GM12878 (cell line): ENCODE measurements around the gene SYNGR2. TPM values are rescaled to one million over a fixed set of nuclear protein-coding genes. Genes with fewer than 3 reads are reported as not detected.

ENCODE experiments used
- ATAC-seq: fragments of 200-7000 bp; cut with Tn5 transposase; 3 replicates; pipeline ENCODE4 v1.9.1; 2020; ENCODE audit warnings: mild to moderate bottlenecking, moderate library complexity
- BruUV-seq: library from RNA; stranded (reverse); fragments of 400-500 nt; replicated peaks from 2 replicates; lab custom pipeline; 2021; lab: Mats Ljungman, UMichigan
- CTCF ChIA-PET: fragments of 300-600 bp; sonication (Branson Sonifier 250); formaldehyde crosslinking; extraction: SDS; loops from one replicate; lab custom pipeline; 2021; ENCODE audit warnings: inconsistent platforms; lab: Yijun Ruan, JAX
- POLR2A ChIA-PET: fragments of 350-600 bp; formaldehyde crosslinking; extraction: SDS; loops from one replicate; lab custom pipeline; 2021; ENCODE audit warnings: inconsistent platforms; lab: Charles Lee
- RAD21 ChIA-PET: fragments of 300-600 bp; sonication (Branson Sonifier 250); formaldehyde crosslinking; loops from one replicate; lab custom pipeline; 2023; ENCODE audit warnings: antibody characterized with exemption; ENCODE audit not compliant: unreplicated experiment; lab: Charles Lee
- SMC1A ChIA-PET: fragments of 300-600 bp; sonication (Branson Sonifier 250); formaldehyde crosslinking; loops from one replicate; lab custom pipeline; 2023; ENCODE audit not compliant: unreplicated experiment, uncharacterized antibody; lab: Charles Lee
- DNase-seq: peaks from one replicate; pipeline ENCODE4 v3.0.0-alpha.2; 2011; ENCODE audit warnings: low read depth, low spot score
- FAIRE-seq: peaks from 3 replicates; lab custom pipeline; 2011; peaks lifted over from hg19 to GRCh38; lab: Jason Lieb, UNC
- H2AFZ ChIP-seq: 2 replicates; pipeline ENCODE4 v1.6.0; 2011; ENCODE audit warnings: low read depth, low read length, control low read depth; ENCODE audit not compliant: control insufficient read depth
- H3K27ac ChIP-seq: 2 replicates; pipeline ENCODE4 v1.5.1; 2011; ENCODE audit warnings: control low read depth; ENCODE audit not compliant: control insufficient read depth, insufficient read depth
- H3K27me3 ChIP-seq, 2 experiments: replicated peaks in 1 of 2; 2 replicates each; pipeline versions ENCODE4 v1.6.0 to v1.6.1; 2011; ENCODE audit warnings: low read length in 1 of 2; ENCODE audit not compliant: control insufficient read depth in 2 of 2, insufficient read depth in 2 of 2
- H3K36me3 ChIP-seq, 2 experiments: 2 replicates each; pipeline ENCODE4 v1.5.1; 2011; ENCODE audit warnings: low read length in 1 of 2; ENCODE audit not compliant: control insufficient read depth in 2 of 2, insufficient read depth in 2 of 2
- H3K4me1 ChIP-seq: 2 replicates; pipeline ENCODE4 v1.6.1; 2011; ENCODE audit warnings: mild to moderate bottlenecking, low read length, moderate library complexity, mixed read lengths; ENCODE audit not compliant: control insufficient read depth, insufficient read depth
- H3K4me2 ChIP-seq: 2 replicates; pipeline ENCODE4 v1.6.0; 2011; ENCODE audit warnings: control low read depth; ENCODE audit not compliant: control insufficient read depth, insufficient read depth
- H3K4me3 ChIP-seq: fragments of 200-600 bp; sonication (generic); 2 replicates; pipeline ENCODE4 v1.5.1; 2016
- H3K79me2 ChIP-seq: 2 replicates; pipeline ENCODE4 v1.6.0; 2011; ENCODE audit warnings: low read length; ENCODE audit not compliant: control insufficient read depth, insufficient read depth
- H3K9ac ChIP-seq: 2 replicates; pipeline ENCODE4 v1.8.0; 2011; ENCODE audit warnings: low read length, control low read depth, mixed read lengths; ENCODE audit not compliant: control insufficient read depth, insufficient read depth
- H3K9me3 ChIP-seq: replicated peaks from 3 replicates; pipeline ENCODE4 v1.5.1; 2011; ENCODE audit warnings: mild to moderate bottlenecking, low read length; ENCODE audit not compliant: control insufficient read depth, insufficient read depth
- H4K20me1 ChIP-seq: 2 replicates; pipeline ENCODE4 v1.6.0; 2011; ENCODE audit not compliant: control insufficient read depth, insufficient read depth
- ATF7 ChIP-seq: fragments of 450-650 bp; IDR thresholded peaks from 2 replicates; pipeline ENCODE4 v1.6.1; 2016; ENCODE audit warnings: low read depth, mild to moderate bottlenecking
- BCL11A ChIP-seq: IDR thresholded peaks from 2 replicates; pipeline ENCODE4 v1.6.1; 2011; ENCODE audit warnings: low read depth, low read length
- CHD2 ChIP-seq: IDR thresholded peaks from 2 replicates; pipeline ENCODE4 v1.6.1; 2011; ENCODE audit warnings: low read depth, low read length, improper control_type of control experiment, borderline replicate concordance
- EGR1 ChIP-seq, 2 experiments: IDR thresholded peaks; 1 replicate in 1 of 2; 2 replicates in 1 of 2; pipeline ENCODE4 v1.6.1; 2011 to 2012; ENCODE audit warnings: low read depth in 2 of 2, low read length in 2 of 2, borderline replicate concordance in 1 of 2, mild to moderate bottlenecking in 1 of 2, moderate library complexity in 1 of 2
- ESRRA ChIP-seq: IDR thresholded peaks from 2 replicates; pipeline ENCODE4 v1.6.1; 2012; ENCODE audit warnings: mild to moderate bottlenecking, low read length, improper control_type of control experiment
- FOS ChIP-seq: IDR thresholded peaks from 3 replicates; pipeline ENCODE4 v1.6.1; 2011; ENCODE audit warnings: borderline replicate concordance; ENCODE audit not compliant: insufficient read length; ENCODE audit errors: extremely low read depth
- POLR2A ChIP-seq: IDR thresholded peaks from 2 replicates; pipeline ENCODE4 v1.6.1; 2011; ENCODE audit warnings: low read depth, mild to moderate bottlenecking, low read length
- POLR2AphosphoS2 ChIP-seq: IDR thresholded peaks from 2 replicates; pipeline ENCODE4 v1.6.1; 2011; ENCODE audit warnings: low read depth, mild to moderate bottlenecking, low read length, improper control_type of control experiment, moderate library complexity
- RAD21 ChIP-seq: IDR thresholded peaks from 2 replicates; pipeline ENCODE4 v1.6.1; 2011; ENCODE audit warnings: mild to moderate bottlenecking, low read depth, low read length, moderate library complexity; ENCODE audit not compliant: insufficient read depth
- RCOR1 ChIP-seq: conservative IDR thresholded peaks from 2 replicates; pipeline ENCODE4 v1.6.1; 2012; ENCODE audit warnings: low read depth, low read length, improper control_type of control experiment
- SMC3 ChIP-seq: IDR thresholded peaks from 2 replicates; pipeline ENCODE4 v1.6.1; 2011; ENCODE audit warnings: low read length, improper control_type of control experiment, borderline replicate concordance
- TAF1 ChIP-seq: IDR thresholded peaks from 2 replicates; pipeline ENCODE4 v1.6.1; 2011; ENCODE audit warnings: mild to moderate bottlenecking, low read depth, low read length, borderline replicate concordance
- YBX1 ChIP-seq: fragments of 450-650 bp; IDR thresholded peaks from 2 replicates; pipeline ENCODE4 v1.6.1; 2016; ENCODE audit warnings: antibody characterized with exemption
- WGBS: methylation state at CpG from one replicate; pipeline ENCODE4 v1.1.6; 2016; ENCODE audit warnings: low lambda C conversion rate; ENCODE audit not compliant: insufficient replicate concordance, insufficient coverage; ENCODE audit errors: missing lambda C conversion rate; 5-methylcytosine and 5-hydroxymethylcytosine counted together
- in situ Hi-C: fragments of 300-500 bp; cut with MboI; formaldehyde crosslinking; loops from 9 replicates; pipeline ENCODE4 v1.14.3; 2018; ENCODE audit warnings: mixed read lengths
- intact Hi-C: fragments of 100-400 bp; cut with micrococcal nuclease; formaldehyde crosslinking; loops from one replicate; pipeline ENCODE4 v1.14.2; 2022; ENCODE audit not compliant: unreplicated experiment
- polyA plus RNA-seq, 11 experiments: library from polyadenylated mRNA; depleted of rRNA in 4 of 11; unstranded in 6 of 11; stranded (reverse) in 5 of 11; fragments of >200 nt; fragmentation: Nextera tagmentation in 4 of 11; fragmentation: Illumina TruSeq in 1 of 11; extraction: Ambion mirVana in 4 of 11; extraction: Trizol in 1 of 11; gene quantifications; 1 replicate in 1 of 11; 2 replicates in 10 of 11; pipeline versions ENCODE4 v1.2.1 to v1.2.3, GENCODE V29; 2011 to 2016; ENCODE audit warnings: inconsistent platforms in 2 of 11, missing spikeins in 2 of 11, low read depth in 1 of 11
- total RNA-seq, 4 experiments: library from RNA; depleted of rRNA in 3 of 4; stranded (reverse); fragments of >200 nt in 3 of 4; fragmentation: Illumina TruSeq in 1 of 4; extraction: Trizol in 1 of 4; gene quantifications; 2 replicates each; pipeline versions ENCODE4 v1.2.1 to v1.2.3, GENCODE V29; 2013 to 2021
- TF ChIP-seq, protein P1 (sequence below): IDR thresholded peaks from 2 replicates; pipeline ENCODE4 v1.6.1; 2012; ENCODE audit warnings: mild to moderate bottlenecking, low read depth, low read length
- TF ChIP-seq, protein P2 (sequence below): fragments of 450-650 bp; conservative IDR thresholded peaks from 2 replicates; pipeline ENCODE4 v1.6.1; 2017; ENCODE audit warnings: mild to moderate bottlenecking, moderate library complexity

Gene SYNGR2
- total and polyA plus RNA-seq, 10 of the 15 experiments (the other 5 are each of a cell fraction or from before 2014, with no cell fraction given) = 4.4 to 529 (median 261) TPM

DNA sequence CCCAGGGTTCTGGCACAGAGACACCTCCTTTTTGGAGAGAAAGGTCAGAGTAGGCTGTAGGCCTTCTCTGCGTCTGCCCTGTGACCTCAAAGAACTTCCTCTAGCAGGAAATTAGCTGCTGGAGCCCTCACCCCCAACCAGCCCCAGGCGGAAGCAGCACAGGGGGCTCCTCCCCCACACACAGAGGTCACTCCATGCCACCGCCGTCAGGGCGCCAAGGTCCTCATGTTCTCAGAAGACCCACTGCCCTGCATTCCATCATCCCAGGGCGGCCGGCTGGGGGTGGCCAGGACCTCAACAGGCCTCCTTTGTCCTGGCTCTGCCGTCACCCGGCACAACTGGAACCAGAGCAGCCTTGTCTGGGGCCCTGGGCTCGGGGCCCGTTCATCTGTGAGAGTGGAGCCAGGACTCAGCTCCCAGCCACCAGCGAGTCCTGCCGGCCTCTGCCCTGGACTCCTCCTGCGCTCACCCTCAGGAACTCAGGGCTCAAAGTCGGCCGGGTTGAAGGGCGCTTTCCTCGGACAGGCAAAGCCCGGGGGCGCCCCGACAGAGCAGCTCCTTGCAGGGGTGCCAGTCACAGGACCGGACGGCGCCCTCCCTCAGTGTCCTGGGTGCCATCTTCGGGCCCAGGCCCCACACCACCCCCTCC is 41.0 kb upstream of the SYNGR2 start (continued):
- TF ChIP-seq ATF7 (0 out of 2 replicates have a peak, but pooled peaks have one; percentile 13), CHD2 (peak; percentile 67; the same call in 1 of the 2 replicates), FOS (no peak)
- TF ChIP-seq, protein P1, sequence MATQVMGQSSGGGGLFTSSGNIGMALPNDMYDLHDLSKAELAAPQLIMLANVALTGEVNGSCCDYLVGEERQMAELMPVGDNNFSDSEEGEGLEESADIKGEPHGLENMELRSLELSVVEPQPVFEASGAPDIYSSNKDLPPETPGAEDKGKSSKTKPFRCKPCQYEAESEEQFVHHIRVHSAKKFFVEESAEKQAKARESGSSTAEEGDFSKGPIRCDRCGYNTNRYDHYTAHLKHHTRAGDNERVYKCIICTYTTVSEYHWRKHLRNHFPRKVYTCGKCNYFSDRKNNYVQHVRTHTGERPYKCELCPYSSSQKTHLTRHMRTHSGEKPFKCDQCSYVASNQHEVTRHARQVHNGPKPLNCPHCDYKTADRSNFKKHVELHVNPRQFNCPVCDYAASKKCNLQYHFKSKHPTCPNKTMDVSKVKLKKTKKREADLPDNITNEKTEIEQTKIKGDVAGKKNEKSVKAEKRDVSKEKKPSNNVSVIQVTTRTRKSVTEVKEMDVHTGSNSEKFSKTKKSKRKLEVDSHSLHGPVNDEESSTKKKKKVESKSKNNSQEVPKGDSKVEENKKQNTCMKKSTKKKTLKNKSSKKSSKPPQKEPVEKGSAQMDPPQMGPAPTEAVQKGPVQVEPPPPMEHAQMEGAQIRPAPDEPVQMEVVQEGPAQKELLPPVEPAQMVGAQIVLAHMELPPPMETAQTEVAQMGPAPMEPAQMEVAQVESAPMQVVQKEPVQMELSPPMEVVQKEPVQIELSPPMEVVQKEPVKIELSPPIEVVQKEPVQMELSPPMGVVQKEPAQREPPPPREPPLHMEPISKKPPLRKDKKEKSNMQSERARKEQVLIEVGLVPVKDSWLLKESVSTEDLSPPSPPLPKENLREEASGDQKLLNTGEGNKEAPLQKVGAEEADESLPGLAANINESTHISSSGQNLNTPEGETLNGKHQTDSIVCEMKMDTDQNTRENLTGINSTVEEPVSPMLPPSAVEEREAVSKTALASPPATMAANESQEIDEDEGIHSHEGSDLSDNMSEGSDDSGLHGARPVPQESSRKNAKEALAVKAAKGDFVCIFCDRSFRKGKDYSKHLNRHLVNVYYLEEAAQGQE = no peak

DNA sequence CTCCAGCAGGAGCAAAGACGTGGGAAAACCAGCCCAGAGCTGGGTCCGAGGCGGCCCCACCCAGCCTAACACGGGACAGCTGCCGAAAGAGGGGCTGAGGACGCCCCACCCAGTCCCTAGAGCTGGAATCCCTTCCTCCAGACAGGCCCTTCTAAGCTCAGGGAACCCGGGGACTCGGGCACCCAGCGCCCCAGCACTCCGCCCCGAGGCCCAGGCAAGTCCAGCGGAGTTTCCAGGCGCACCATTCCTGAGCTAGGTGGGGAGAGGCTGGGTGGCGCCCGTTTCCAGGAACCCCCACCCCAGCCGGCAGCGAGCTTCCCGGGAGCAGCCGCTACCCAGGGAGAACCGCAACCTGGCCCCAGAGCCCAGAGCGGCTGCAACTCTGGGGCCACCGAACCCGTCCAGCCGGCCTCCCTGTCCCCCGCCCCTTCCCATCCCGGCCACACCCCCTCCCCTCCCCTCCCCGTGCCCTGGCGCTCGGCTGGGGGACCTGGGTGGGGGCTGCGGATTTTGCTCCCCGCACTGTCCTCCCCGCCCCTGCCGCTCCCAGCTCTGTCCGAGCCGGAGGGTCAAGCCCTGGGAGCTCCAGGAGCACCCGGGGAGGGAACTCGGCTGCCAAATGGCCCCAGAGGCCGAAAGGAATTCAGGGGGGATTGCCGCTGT is 40.4 kb upstream of the SYNGR2 start:
- no peak overlapping the region for H2AFZ ChIP-seq
- ChIA-PET RAD21 (interaction anchor here (0.6 to 3.9 kb wide), 14 partner anchors 11 to 189 kb away, joined by 3 to 17 read pairs (median 4); partner anchors contain the start of gene TNRC6C), POLR2A (interaction anchor here (1.3 to 8.0 kb wide), 11 partner anchors 11 to 228 kb away, joined by 4 to 85 read pairs (median 7); partner anchors contain the start of genes C17orf99 and SYNGR2), CTCF (interaction anchor here (0.7 to 12.7 kb wide), 6 partner anchors 9 to 62 kb away, joined by 3 to 100 read pairs (median 6); partner anchors contain the start of genes AFMID and TK1), SMC1A (interaction anchor here (0.7 to 2.9 kb wide), 8 partner anchors 17 to 60 kb away, joined by 3 to 6 read pairs (median 4); no protein-coding TSS in a partner anchor)
- peak overlapping the region; percentile 100 for H3K4me2 ChIP-seq
- peaks cover 0 to 2% of the 10 kb centered on the region in 2 experiments for H3K36me3 ChIP-seq
- in situ Hi-C loops = no loop called here
- no peak for TF ChIP-seq ESRRA
- TF ChIP-seq, protein P2, sequence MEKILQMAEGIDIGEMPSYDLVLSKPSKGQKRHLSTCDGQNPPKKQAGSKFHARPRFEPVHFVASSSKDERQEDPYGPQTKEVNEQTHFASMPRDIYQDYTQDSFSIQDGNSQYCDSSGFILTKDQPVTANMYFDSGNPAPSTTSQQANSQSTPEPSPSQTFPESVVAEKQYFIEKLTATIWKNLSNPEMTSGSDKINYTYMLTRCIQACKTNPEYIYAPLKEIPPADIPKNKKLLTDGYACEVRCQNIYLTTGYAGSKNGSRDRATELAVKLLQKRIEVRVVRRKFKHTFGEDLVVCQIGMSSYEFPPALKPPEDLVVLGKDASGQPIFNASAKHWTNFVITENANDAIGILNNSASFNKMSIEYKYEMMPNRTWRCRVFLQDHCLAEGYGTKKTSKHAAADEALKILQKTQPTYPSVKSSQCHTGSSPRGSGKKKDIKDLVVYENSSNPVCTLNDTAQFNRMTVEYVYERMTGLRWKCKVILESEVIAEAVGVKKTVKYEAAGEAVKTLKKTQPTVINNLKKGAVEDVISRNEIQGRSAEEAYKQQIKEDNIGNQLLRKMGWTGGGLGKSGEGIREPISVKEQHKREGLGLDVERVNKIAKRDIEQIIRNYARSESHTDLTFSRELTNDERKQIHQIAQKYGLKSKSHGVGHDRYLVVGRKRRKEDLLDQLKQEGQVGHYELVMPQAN = peak; percentile 15
- 0 out of 2 replicates have a peak, but pooled peaks have one; percentile 48 for TF ChIP-seq RCOR1
- 0 out of 3 replicates have a peak, but pooled peaks of 1 of the 2 experiments have one; percentile 3 for TF ChIP-seq EGR1 (IDR thresholded peaks at IDR 0.05; ENCODE audit: borderline replicate concordance in 1 of 2, low read depth in 2 of 2, low read length in 2 of 2)
- no peak for TF ChIP-seq TAF1
- TF ChIP-seq POLR2A = peak; percentile 48
- no peak for TF ChIP-seq SMC3
- TF ChIP-seq YBX1 = no peak
- TF ChIP-seq BCL11A = no peak
- no peak for TF ChIP-seq RAD21
- no peak for TF ChIP-seq POLR2AphosphoS2
- no peaks in the 10 kb centered on the region for H3K27me3 ChIP-seq
- H4K20me1 ChIP-seq = no peaks in the 10 kb centered on the region
- under 1% methylated on average over 29 of the region's 39 CpGs for WGBS
- H3K27ac ChIP-seq = peak overlapping the region; percentile 95
- peak overlapping the region; percentile 94 for H3K4me3 ChIP-seq
- peak overlapping the region; percentile 93 for H3K9ac ChIP-seq
- FAIRE-seq (no peak), ATAC-seq (no peak), DNase-seq (no peak)
- intact Hi-C loops = loop anchor here (2.0 kb wide), 1 partner anchor 15 kb away; no protein-coding TSS in a partner anchor
- no peaks in the 10 kb centered on the region for H3K9me3 ChIP-seq
- peaks cover 61% of the 10 kb centered on the region for H3K4me1 ChIP-seq
- H3K79me2 ChIP-seq = peaks cover 98% of the 10 kb centered on the region
- TSS peak; percentile 38 for BruUV-seq
